ENCODE data around the gene MRPS27.

- TF ChIP-seq, protein P1, sequence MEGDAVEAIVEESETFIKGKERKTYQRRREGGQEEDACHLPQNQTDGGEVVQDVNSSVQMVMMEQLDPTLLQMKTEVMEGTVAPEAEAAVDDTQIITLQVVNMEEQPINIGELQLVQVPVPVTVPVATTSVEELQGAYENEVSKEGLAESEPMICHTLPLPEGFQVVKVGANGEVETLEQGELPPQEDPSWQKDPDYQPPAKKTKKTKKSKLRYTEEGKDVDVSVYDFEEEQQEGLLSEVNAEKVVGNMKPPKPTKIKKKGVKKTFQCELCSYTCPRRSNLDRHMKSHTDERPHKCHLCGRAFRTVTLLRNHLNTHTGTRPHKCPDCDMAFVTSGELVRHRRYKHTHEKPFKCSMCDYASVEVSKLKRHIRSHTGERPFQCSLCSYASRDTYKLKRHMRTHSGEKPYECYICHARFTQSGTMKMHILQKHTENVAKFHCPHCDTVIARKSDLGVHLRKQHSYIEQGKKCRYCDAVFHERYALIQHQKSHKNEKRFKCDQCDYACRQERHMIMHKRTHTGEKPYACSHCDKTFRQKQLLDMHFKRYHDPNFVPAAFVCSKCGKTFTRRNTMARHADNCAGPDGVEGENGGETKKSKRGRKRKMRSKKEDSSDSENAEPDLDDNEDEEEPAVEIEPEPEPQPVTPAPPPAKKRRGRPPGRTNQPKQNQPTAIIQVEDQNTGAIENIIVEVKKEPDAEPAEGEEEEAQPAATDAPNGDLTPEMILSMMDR (conservative IDR thresholded peaks at IDR 0.05; ENCODE audit: low read depth, low read length) = no peak
- no peak for TF ChIP-seq EZH2 (IDR thresholded peaks at IDR 0.05; ENCODE audit: borderline replicate concordance, low read depth, low read length, poor library complexity, severe bottlenecking)
Measured at GRCh38 chr5:72313141-72313540, 6.9 kb downstream of the MRPS27 start.

Measured in A673 (cell line).